A673 (cell line): ENCODE measurements around the gene TEX14. TPM values are rescaled to one million over a fixed set of nuclear protein-coding genes. Genes with fewer than 3 reads are reported as not detected.
A peak's percentile ranks its signal among the peaks of the same experiment; 100 is the strongest.
"Not testable (repeated sequence)": the region's sequence is repeated elsewhere in the genome, so short reads cannot be mapped to it uniquely, and the experiment has no call there.

ENCODE experiments used
- BruUV-seq: library from RNA; stranded (reverse); fragments of 400-500 nt; replicated peaks from 2 replicates; lab custom pipeline; 2021; lab: Mats Ljungman, UMichigan
- CTCF ChIA-PET: fragments of 300-600 bp; sonication (Branson Sonifier 250); formaldehyde crosslinking; loops from one replicate; lab custom pipeline; 2022; ENCODE audit warnings: antibody characterized with exemption; lab: Charles Lee
- POLR2A ChIA-PET: fragments of 300-600 bp; sonication (Branson Sonifier 250); formaldehyde crosslinking; loops from one replicate; lab custom pipeline; 2022; ENCODE audit warnings: antibody characterized with exemption; ENCODE audit not compliant: low non-redundant PET; lab: Charles Lee
- DNase-seq: peaks from one replicate; pipeline ENCODE4 v3.0.0-alpha.2; 2015; ENCODE audit warnings: low spot score
- H3K27ac ChIP-seq: fragments of 200-600 bp; sonication (generic); 2 replicates; pipeline ENCODE4 v1.5.1; 2016; ENCODE audit warnings: mixed run types, low read depth, mild to moderate bottlenecking, mixed read lengths, antibody characterized with exemption, low read length; ENCODE audit not compliant: poor library complexity, severe bottlenecking
- H3K27me3 ChIP-seq: fragments of 200-600 bp; sonication (generic); replicated peaks from 2 replicates; pipeline ENCODE4 v1.6.1; 2017; ENCODE audit warnings: mixed run types, low read depth, mild to moderate bottlenecking, mixed read lengths, antibody characterized with exemption, low read length; ENCODE audit not compliant: insufficient read depth, poor library complexity
- H3K36me3 ChIP-seq: fragments of 200-600 bp; sonication (generic); 2 replicates; pipeline ENCODE4 v1.6.1; 2016; ENCODE audit warnings: mixed run types, mild to moderate bottlenecking, mixed read lengths, antibody characterized with exemption, low read length; ENCODE audit not compliant: insufficient read depth, poor library complexity, severe bottlenecking
- H3K4me1 ChIP-seq: fragments of 200-600 bp; sonication (generic); 2 replicates; pipeline ENCODE4 v1.6.1; 2017; ENCODE audit warnings: mixed run types, mild to moderate bottlenecking, mixed read lengths, antibody characterized with exemption, low read length; ENCODE audit not compliant: insufficient read depth, poor library complexity, severe bottlenecking
- H3K4me3 ChIP-seq: fragments of 200-600 bp; sonication (generic); 2 replicates; pipeline ENCODE4 v1.5.1; 2016; ENCODE audit warnings: low read depth, mixed run types, mild to moderate bottlenecking, mixed read lengths, low read length; ENCODE audit not compliant: poor library complexity, severe bottlenecking
- H3K9me3 ChIP-seq: fragments of 200-600 bp; sonication (generic); 2 replicates; pipeline ENCODE4 v1.6.1; 2016; ENCODE audit warnings: mixed run types, low read depth, mild to moderate bottlenecking, mixed read lengths, antibody characterized with exemption, low read length; ENCODE audit not compliant: poor library complexity, severe bottlenecking
- CTCF ChIP-seq: fragments of 300-800, 200-600 bp; sonication (generic); conservative IDR thresholded peaks from 2 replicates; pipeline ENCODE4 v1.5.1; 2017; ENCODE audit warnings: low read depth, mild to moderate bottlenecking, antibody characterized with exemption, low read length, moderate library complexity, mixed read lengths
- EZH2 ChIP-seq: fragments of 200-600 bp; sonication (generic); IDR thresholded peaks from 2 replicates; pipeline ENCODE4 v1.6.1; 2017; ENCODE audit warnings: borderline replicate concordance, low read depth, mild to moderate bottlenecking, mixed read lengths, antibody characterized with exemption, low read length; ENCODE audit not compliant: poor library complexity, severe bottlenecking
- intact Hi-C: fragments of 100-400 bp; cut with micrococcal nuclease; formaldehyde crosslinking; loops from one replicate; pipeline ENCODE4 v1.10.0; 2022; ENCODE audit not compliant: unreplicated experiment
- total RNA-seq: library from RNA; stranded (reverse); gene quantifications from 2 replicates; pipeline ENCODE4 v1.2.3, GENCODE V29; 2021

The TEX14 gene
- total RNA-seq, 1 experiment from 2014 or later, result 0.26 TPM

- CTCF ChIA-PET, result no interaction called here
- no peaks in the 10 kb centered on the region for H3K27me3 ChIP-seq
- H3K9me3 ChIP-seq, result no peaks in the 10 kb centered on the region
- TF ChIP-seq EZH2 (no peak), CTCF (no peak)
- H3K4me3 ChIP-seq, result no peak overlapping the region
- no peak overlapping the region for H3K27ac ChIP-seq
- no peak for DNase-seq
- no peaks in the 10 kb centered on the region for H3K4me1 ChIP-seq
- BruUV-seq, result no TSS peak
- intact Hi-C loops, result no loop called here
- POLR2A ChIA-PET, result no interaction called here
- no peaks in the 10 kb centered on the region for H3K36me3 ChIP-seq
Measured at GRCh38 chr17:58660621-58661020, 31.2 kb downstream of the TEX14 start.

DNA sequence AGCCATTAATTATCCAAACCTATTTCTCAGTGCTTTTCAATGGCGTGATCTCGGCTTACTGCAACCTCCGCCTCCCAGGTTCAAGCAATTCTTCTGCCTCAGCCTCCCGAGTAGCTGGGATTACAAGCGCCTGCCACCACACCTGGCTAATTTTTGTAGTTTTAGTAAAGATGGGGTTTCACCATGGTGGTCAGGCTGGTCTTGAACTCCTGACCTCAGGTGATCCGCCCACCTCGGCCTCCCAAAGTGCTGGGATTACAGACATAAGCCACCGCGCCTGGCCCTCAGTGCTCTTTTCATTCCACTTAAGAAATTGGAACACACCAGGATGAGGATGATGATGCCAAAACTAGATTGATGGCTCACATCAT, 32.1 kb downstream of the TEX14 start:
- DNase-seq, H3K4me1 ChIP-seq, H3K36me3 ChIP-seq, H3K9me3 ChIP-seq, CTCF ChIA-PET, H3K27me3 ChIP-seq: not testable (repeated sequence)
- intact Hi-C loops, result loop anchor here (1.0 to 2.0 kb wide), 2 partner anchors 27 to 33 kb away; partner anchors contain the start of genes RAD51C and TEX14
- Histone ChIP-seq H3K27ac (peak overlapping the region; percentile 97), H3K4me3 (peak overlapping the region; percentile 47)
- POLR2A ChIA-PET, result interaction anchor here (1.7 kb wide), 1 partner anchor 28 kb away, joined by 17 read pairs; no protein-coding TSS in a partner anchor
- TSS peak; percentile 97 for BruUV-seq

DNA sequence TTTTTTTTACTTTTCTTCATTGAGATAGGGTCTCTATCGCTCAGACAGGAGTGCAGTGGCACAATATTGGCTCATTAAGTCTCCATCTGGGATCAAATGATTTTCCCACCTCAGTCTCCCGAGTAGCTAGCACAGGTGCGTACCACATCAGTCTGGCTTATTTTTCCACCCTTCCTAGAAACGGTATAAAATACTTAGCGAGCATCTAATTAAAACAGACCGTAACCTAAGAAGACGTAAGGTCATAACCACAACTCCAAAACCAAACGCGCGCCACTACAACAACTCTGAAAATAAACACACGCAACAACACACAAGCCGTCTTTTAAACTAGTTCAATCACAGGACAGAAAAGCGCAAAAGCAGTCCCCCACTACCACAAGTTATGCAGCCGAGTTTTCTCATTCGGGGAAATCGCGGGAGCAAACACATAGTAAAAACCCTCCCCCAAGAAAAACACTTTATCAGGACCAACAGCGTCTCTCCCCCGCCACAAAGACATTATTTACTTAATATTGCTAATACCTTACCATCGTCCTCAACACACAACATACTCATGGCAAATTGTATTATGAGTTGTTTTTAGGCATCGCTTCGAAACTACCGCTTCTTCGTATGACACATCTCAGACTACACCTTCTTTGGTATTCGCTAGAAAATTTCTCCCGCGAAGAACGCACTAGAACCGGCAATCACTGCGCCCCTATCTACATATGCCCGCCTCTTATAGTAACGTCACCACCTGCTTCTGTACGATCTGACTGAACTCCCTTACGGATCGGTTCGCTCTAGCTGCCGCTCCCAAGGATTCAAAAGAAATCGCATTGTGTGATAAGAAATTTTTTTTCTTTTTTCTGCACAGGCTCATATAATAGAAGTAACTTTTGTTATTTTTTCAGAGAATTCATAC, 32.8 kb downstream of the TEX14 start:
- H3K9me3 ChIP-seq, result no peaks in the 10 kb centered on the region
- peak overlapping the region; percentile 97 for H3K27ac ChIP-seq
- no peaks in the 10 kb centered on the region for H3K27me3 ChIP-seq
- no peaks in the 10 kb centered on the region for H3K4me1 ChIP-seq
- no peaks in the 10 kb centered on the region for H3K36me3 ChIP-seq
- TF ChIP-seq EZH2 (no peak), CTCF (no peak)
- intact Hi-C loops, result loop anchor here (1.0 to 2.0 kb wide), 2 partner anchors 27 to 34 kb away; partner anchors contain the start of genes RAD51C and TEX14
- H3K4me3 ChIP-seq, result peak overlapping the region; percentile 47
- ChIA-PET CTCF (interaction anchor here (0.8 kb wide), 1 partner anchor 27 kb away, joined by 5 read pairs; no protein-coding TSS in a partner anchor), POLR2A (interaction anchor here (0.6 to 1.7 kb wide), 3 partner anchors 27 to 179 kb away, joined by 12 to 17 read pairs (median 16); no protein-coding TSS in a partner anchor)
- BruUV-seq, result TSS peak; percentile 100
- DNase-seq, result peak; percentile 97

GRCh38 chr17:58657962-58658803, 33.7 kb downstream of the TEX14 start:
- intact Hi-C loops, result loop anchor here (2.0 kb wide), 1 partner anchor 35 kb away; the partner anchor contains the start of genes RAD51C and TEX14
- not testable (repeated sequence) for H3K27ac ChIP-seq, H3K9me3 ChIP-seq, BruUV-seq, H3K4me1 ChIP-seq, H3K27me3 ChIP-seq, H3K36me3 ChIP-seq, H3K4me3 ChIP-seq
- DNase-seq, result peak; percentile 35
- ChIA-PET CTCF (interaction anchor here (0.8 kb wide), 1 partner anchor 27 kb away, joined by 5 read pairs; no protein-coding TSS in a partner anchor), POLR2A (interaction anchor here (0.6 to 1.7 kb wide), 3 partner anchors 26 to 179 kb away, joined by 12 to 17 read pairs (median 16); no protein-coding TSS in a partner anchor)
